ENCODE results near the gene CMTM8.

DNA sequence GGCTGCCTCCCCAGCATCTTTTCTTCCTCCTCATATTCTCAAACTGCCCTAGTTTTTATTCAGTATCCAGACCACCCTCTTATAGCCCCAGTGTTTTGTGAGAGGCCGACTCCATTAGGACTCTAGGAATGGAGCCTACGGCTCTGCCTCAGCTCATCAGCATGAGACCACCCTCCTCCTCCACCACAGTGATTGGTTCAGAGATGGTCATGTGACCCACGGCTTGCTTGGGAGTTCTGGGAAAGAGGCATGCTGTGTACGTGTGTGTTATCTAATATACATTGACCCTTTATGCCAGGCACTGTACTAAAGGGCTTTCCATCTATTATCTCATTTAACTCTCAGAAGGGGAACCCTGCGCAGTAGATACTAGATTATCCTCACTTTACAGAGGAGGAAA, 135.4 kb downstream of the CMTM8 start:
- TF ChIP-seq, protein P1, sequence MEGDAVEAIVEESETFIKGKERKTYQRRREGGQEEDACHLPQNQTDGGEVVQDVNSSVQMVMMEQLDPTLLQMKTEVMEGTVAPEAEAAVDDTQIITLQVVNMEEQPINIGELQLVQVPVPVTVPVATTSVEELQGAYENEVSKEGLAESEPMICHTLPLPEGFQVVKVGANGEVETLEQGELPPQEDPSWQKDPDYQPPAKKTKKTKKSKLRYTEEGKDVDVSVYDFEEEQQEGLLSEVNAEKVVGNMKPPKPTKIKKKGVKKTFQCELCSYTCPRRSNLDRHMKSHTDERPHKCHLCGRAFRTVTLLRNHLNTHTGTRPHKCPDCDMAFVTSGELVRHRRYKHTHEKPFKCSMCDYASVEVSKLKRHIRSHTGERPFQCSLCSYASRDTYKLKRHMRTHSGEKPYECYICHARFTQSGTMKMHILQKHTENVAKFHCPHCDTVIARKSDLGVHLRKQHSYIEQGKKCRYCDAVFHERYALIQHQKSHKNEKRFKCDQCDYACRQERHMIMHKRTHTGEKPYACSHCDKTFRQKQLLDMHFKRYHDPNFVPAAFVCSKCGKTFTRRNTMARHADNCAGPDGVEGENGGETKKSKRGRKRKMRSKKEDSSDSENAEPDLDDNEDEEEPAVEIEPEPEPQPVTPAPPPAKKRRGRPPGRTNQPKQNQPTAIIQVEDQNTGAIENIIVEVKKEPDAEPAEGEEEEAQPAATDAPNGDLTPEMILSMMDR (conservative IDR thresholded peaks at IDR 0.05 in 1 of 2, IDR thresholded peaks at IDR 0.05 in 1 of 2; ENCODE audit: low read depth in 1 of 2, low read length in 2 of 2) = no peak
- no peak for TF ChIP-seq EZH2 (IDR thresholded peaks at IDR 0.05; ENCODE audit: low read length, missing control alignments)

Data from fibroblast of lung (primary cell).